ENCODE results near the gene ACOT7.
A peak's percentile ranks its signal among the peaks of the same experiment; 100 is the strongest.

DNA sequence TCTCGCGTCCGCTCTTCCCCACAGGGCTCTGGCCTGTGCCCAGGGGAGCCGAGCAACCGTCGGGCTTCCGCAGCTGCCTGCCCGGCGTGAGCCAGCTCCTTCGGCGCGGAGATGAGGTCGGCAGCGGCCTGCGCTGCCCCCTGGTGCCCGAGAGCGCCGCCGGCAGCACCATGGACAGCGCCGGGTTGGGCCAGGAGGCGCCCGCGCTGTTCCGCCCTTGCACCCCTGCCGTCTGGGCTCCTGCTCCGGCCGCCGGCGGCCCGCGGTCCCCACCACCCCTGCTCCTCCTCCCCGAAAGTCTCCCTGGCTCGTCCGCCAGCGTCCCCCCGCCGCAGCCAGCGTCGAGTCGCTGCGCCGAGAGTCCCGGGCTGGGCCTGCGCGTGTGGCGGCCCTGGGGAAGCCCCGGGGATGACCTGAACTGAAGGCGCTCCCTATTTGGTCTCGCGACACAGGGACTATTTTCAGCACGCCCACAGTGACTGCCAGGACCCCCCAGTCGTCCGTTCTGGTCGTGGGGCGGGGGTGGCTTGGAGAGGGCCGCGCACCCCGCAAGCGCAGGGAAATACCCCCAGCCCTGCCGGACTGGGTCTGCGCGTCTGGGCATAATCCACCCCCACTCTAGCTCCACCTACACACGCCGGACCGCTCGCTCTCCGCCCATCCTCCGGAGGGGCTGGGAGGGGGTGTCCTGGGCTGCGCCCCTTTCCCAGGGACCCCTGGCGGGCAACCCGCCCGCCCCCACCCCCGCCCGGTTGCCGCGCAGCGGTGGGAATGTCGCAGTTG, 148.3 kb downstream of the ACOT7 start:
- TF ChIP-seq, protein P1, sequence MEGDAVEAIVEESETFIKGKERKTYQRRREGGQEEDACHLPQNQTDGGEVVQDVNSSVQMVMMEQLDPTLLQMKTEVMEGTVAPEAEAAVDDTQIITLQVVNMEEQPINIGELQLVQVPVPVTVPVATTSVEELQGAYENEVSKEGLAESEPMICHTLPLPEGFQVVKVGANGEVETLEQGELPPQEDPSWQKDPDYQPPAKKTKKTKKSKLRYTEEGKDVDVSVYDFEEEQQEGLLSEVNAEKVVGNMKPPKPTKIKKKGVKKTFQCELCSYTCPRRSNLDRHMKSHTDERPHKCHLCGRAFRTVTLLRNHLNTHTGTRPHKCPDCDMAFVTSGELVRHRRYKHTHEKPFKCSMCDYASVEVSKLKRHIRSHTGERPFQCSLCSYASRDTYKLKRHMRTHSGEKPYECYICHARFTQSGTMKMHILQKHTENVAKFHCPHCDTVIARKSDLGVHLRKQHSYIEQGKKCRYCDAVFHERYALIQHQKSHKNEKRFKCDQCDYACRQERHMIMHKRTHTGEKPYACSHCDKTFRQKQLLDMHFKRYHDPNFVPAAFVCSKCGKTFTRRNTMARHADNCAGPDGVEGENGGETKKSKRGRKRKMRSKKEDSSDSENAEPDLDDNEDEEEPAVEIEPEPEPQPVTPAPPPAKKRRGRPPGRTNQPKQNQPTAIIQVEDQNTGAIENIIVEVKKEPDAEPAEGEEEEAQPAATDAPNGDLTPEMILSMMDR (IDR thresholded peaks at IDR 0.05; ENCODE audit: low read length), result peak; percentile 69
- no peak for TF ChIP-seq EZH2 (IDR thresholded peaks at IDR 0.05; ENCODE audit: borderline replicate concordance, low read length)
